ENCODE measurements around the gene LAMA2.

The LAMA2 gene

DNA sequence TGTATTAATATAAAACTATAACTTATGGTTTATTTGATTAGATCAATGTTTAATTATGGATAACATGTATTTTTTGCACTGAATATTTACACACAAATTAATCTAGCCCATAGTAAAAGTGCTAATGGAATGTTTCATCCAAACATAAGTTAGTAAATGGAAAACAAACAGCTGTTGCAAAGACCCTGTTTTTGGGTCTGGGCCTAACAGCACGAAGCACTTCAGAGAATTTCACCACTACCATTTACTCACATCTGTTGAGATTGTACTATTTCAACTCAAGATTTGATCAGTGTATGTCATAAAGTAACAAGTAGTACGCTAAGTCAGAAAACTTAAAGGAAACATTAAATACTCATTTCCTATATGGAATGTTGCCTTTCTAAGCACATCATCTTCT lies 359.6 kb downstream of the LAMA2 start:
- no peak for DNase-seq (ENCODE audit: low spot score)
- Histone ChIP-seq H3K27ac (no peak overlapping the region), H3K4me3 (no peak overlapping the region)
- TF ChIP-seq CTCF (IDR thresholded peaks at IDR 0.05): no peak

GRCh38 chr6:129243377-129243776 lies 360.4 kb downstream of the LAMA2 start:
- Histone ChIP-seq H3K4me3 (no peak overlapping the region), H3K27ac (no peak overlapping the region)
- no peak for TF ChIP-seq CTCF (IDR thresholded peaks at IDR 0.05)
- no peak for DNase-seq (ENCODE audit: low spot score)

GRCh38 chr6:129248946-129249345 lies 366.0 kb downstream of the LAMA2 start:
- Histone ChIP-seq H3K27ac (no peak overlapping the region), H3K4me3 (no peak overlapping the region)
- no peak for DNase-seq (ENCODE audit: low spot score)
- no peak for TF ChIP-seq CTCF (IDR thresholded peaks at IDR 0.05)

GRCh38 chr6:129251669-129252376 lies 368.9 kb downstream of the LAMA2 start:
- peak; percentile 54 for TF ChIP-seq CTCF (IDR thresholded peaks at IDR 0.05)
- Histone ChIP-seq H3K27ac (no peak overlapping the region), H3K4me3 (no peak overlapping the region)
- no peak for DNase-seq (ENCODE audit: low spot score)

- Histone ChIP-seq H3K27ac (no peak overlapping the region), H3K4me3 (no peak overlapping the region)
- no peak for TF ChIP-seq CTCF (IDR thresholded peaks at IDR 0.05)
- DNase-seq (ENCODE audit: low spot score): no peak
Observed at GRCh38 chr6:129252377-129253071, 369.6 kb downstream of the LAMA2 start.

DNA sequence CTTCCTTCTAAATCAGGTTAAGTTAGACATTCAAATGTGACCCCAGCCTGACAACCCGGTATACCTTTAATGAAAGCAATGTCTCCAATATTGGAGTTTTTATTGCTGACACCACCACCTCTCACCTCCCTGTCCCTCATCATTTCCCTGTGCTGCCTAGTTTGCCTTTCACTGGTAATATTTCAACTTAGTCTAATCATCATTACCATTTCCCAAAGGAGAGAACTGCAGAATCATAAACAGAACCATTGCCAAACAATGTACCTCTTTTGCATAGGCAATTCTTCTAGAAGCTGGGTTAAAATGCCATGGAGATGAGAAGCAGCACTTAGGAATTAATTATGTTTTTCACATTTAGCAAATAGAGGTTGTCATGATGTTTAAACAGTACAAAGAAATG lies 370.3 kb downstream of the LAMA2 start:
- TF ChIP-seq CTCF (IDR thresholded peaks at IDR 0.05): no peak
- no peak for DNase-seq (ENCODE audit: low spot score)
- H3K4me3 ChIP-seq: no peak overlapping the region
- H3K27ac ChIP-seq: no peak overlapping the region

DNA sequence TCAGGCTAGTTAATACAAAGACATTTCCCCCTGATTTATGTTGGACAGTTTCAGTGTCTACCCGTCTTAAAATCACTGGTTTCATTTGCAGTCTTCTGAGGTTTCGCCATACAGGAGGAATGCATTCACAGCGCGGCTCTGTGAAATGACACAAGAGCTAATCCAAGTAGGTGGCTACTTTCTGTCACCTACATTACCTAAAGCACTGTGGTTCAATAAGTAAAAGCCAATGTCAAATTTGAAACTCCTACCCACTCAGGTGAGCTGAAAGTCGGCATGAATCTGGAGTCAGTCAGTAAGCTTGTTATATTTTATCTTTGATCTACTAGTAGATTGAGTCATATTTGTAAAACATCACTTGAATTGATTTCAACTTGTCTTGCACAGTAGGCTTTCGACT lies 370.8 kb downstream of the LAMA2 start:
- Histone ChIP-seq H3K4me3 (no peak overlapping the region), H3K27ac (no peak overlapping the region)
- no peak for TF ChIP-seq CTCF (IDR thresholded peaks at IDR 0.05)
- DNase-seq (ENCODE audit: low spot score): no peak

Data from coronary artery (tissue), 2 donors.